Fibroblast of skin of scalp (primary cell): ENCODE data around the gene CLEC10A.
"Not testable (repeated sequence)": the region's sequence is repeated elsewhere in the genome, so short reads cannot be mapped to it uniquely, and the experiment has no call there.

Source experiments
- DNase-seq: peaks from one replicate; pipeline ENCODE4 v3.0.0-alpha.2; 2013

Gene CLEC10A

DNA sequence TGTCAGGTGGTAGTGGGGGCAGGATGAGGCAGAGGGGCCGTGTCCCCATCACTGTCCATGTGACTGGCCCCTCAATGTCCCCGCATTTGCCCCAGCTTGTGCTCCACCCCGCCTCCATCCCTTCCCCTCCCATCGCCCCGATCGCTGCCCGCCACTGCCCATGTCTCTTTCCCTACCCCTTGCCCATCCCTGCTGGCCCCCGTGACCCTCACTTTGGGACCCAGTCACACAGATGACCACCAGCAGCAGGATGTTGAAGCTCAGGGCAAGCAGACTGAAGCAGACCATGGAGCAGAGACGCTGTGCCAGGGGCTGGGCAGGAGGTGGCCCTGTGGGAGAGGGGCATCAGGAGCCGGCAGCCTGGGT is 28.5 kb upstream of the CLEC10A start:
- no peak for DNase-seq

DNA sequence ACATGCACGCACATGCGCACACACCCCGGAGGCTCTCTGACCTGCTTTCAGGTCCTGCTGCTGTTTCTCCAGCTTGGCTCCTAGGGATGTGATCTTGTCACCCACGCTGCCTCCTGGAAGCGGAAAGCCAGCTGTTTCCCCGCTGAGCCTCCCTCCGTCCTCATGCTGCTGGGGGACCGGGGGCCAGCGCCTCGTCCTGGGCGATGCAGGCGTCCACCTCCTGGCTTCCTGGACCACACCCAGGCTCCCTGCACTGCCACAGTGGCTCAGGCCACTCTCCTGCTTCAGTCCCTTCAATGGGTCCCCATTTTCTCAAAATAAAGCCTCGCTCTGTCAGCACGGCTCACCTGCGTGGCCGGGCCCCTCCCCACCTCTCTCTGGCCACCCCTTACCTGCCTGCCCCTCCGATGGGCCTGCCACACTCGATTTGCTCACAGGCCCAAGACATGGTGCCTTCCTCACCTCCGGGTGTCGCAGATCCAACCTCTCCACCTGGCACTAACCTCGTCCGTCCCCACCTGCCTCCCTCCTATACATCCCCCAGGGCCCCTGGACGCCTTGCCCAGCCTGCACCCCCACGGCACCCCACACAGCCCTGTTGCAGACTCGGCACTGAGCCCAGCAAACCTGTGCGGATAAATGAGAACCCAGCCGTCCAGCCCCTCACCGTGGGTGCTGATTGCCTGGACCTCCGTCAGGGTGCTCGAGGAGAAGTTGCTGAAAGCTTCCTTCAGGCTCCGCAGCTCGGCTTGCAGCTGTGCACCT is 27.9 kb upstream of the CLEC10A start:
- no peak for DNase-seq

DNA sequence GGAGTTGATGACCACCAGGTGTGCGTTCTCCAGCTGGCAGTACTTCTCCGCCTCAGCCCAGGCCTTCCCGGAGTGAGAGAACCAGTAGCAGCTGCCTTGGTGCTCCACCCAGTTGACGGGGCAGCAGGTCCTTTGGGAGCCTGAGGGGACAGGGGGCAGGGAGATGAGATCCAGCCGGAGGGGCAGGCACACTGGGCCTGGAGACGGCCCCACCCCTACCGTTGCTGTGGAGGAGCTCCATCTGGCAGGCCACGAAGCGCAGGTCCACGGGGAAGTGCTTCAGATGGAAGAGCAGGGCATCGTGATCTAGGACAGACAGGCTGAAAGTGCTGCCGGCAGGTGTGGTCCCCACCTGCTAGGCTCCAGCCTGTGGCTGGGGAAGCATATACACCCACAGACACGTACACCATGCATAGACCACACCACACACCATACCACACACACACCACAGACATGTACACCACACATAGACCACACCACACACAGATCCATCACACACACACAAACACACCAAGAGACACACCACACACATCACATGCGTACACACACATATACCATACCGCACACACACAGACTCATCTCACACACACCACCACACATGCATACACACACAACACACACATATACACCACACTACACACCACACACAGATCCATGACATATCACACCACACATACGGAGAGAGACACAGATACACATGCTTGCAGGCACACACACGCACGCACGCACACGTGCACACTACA is 27.1 kb upstream of the CLEC10A start:
- DNase-seq: no peak

DNA sequence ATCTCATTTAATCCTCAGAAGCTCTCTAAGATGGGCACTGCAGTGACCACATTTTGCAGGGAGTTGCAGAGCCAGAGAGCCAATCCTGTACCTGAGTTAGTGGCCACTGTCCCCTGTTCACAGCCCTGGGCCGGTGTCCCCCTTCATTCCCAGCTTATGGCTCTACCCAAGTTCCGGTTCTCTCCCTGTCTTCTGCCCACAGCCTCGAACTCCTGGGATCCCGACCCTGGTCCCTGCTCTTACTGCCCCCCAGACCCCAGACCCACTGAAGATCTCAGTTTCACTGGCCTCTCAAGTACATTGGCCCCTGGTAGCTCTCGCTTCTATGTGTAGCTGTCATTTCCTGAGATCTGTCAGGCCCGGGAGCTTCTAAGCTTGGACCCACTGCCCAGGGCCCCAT is 22.4 kb upstream of the CLEC10A start:
- no peak for DNase-seq

DNA sequence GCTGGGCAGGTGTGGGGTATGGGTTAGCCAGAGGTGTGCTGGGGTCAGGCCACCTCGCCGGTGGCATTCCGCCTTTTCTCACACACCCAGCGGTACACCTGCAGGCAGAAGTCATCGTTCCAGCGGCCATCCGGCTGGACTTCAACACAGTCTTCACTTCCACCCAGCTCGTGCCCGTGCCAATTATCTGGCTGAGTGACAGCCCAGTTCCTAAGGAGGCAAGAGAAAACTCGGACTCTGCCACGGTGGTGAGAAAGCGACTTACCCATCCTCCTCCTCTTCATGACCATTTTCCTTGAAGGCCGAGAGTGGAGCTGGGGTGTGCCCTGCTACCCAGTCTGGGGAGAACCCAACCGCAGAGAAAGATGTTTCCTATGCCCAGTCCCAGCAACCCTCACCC is 21.5 kb upstream of the CLEC10A start:
- DNase-seq: no peak

DNA sequence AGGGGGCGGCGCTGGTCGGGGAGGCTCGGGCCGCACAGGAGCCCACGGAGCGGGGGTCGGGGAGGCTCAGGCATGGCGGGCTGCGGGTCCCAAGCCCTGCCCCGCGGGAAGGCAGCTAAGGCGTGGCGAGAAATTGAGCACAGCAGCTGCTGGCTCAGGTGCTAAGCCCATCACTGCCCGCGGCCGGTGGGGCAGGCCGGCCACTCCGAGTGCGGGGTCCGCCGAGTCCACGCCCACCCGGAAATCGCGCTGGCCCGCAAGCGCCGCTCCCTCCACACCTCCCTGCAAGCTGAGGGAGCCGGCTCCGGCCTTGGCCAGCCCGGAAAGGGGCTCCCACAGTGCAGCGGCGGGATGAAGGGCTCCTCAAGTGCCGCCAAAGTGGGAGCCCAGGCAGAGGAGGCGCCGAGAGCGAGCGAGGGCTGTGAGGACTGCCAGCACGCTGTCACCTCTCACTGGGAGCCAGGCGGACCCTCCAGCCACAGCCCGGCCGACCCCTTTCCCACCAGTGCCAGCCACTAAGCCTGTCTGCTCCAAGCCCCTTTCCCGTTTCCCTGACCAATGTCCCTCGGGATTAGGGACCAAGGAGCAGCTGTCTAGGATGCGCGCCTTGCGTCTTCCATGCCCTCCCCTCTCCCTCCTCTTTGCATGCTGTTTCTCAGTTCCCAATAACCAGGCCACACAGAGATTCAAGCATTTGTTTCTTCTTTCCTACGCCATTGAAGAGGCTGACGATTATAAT is 20.8 kb upstream of the CLEC10A start:
- not testable (repeated sequence) for DNase-seq

DNA sequence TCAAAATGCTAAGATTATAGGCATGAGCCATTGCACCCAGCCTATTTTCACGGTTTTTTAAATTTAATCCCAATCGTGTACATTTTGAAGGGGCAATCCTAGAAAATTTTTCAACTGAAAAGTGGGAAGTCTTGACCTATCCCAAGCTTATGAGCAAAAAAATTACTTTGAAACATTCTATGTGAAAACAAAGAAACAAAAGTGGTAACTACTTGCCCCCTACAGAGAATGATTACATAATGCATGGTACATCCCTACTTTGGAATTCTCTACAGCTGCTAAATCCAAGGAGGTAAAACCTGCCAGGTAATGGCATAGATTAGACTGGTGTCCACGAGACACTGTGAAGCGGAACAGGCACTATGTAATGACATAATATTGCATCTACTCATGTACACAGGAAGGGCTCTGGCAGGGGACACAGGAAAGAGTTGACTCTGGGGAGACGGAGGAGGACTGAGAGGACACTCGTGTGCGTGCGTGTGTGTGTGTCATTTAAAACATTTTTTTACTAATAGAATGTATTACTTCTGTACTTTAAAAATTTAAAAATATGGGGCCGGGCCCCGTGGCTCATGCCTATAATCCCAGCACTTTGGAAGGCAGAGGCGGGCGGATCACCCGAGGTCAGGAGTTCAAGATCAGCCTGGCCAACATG is 18.9 kb upstream of the CLEC10A start:
- no peak for DNase-seq

DNA sequence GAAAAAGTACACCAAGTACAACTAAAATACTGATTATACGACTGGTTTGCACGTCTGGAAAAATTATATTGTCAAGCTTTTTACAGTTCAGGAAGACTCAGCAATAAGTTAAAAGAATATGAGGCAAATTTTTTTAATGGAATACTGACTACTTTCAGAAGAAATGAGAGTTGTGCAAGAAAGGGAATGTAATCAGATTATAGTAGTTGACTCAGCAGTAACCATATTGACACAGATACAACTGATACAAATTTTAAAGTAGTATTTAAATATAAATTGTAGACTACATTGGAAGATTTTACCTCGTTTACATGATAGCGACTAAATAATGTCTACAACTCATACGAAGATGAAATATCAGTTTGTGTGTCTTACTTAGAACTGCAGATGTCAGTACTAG is 17.9 kb upstream of the CLEC10A start:
- DNase-seq: no peak

DNA sequence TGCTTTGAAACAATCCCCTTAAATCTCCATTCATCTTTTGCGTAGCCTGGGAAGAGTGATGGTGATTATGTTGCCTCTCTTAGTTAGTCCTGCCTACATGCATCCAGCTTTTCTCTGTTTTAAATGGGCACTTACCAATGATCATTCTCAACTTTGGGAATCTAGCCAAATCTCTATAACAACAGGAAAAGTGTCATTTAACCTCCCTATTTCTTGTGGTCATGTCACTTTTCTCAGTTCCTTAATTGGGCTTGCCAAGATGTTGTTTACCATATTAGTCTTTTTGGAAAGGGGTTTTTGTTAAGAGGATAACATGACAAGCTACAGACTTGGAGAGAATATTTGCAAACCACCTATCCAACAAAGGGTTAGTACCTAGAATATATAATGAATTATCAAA is 15.6 kb upstream of the CLEC10A start:
- no peak for DNase-seq

DNA sequence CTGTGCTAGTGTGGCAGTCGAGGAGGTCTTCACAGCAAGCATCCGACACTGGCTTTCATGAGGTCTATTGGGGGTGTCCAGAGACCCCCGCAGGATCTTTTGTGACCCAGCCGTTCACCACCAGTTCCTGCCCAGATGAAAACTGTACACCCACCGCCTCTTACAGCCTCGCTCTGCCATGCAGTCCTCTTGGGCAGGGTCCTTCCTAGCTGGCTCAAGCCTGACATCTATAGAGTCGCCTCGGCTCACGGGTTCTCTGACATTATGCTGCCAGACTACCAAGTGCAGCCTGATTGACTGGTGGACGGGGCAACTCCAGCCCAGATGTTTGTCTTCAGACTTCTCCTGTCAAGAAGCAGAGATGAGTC is 14.6 kb upstream of the CLEC10A start:
- DNase-seq: no peak

DNA sequence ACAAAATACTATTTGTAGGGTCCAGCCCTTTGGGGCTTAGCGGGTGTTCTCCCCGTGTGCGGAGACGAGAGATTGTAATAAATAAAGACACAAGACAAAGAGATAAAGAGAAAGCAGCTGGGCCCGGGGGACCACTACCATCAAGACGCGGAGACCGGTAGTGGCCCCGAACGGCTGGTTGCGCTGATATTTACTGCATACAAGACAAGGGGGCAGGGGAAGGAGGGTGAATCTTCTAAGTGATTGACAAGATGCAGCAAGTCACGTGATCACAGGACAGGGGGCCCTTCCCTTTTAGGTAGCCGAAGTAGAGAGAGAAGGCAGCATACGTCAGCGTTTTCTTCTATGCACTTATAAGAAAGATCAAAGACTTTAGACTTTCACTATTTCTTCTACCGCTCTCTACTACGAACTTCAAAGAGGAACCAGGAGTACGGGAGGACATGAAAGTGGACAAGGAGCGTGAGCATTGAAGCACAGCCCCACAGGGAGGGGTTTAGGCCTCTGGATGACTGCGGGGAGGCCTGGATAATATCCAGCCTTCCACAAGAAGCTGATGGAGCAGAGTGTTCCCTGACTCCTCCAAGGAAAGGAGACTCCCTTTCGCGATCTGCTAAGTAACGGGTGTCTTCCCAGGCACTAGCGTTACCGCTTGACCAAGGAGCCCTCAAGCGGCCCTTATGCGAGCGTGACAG is 11.4 kb upstream of the CLEC10A start:
- not testable (repeated sequence) for DNase-seq

DNA sequence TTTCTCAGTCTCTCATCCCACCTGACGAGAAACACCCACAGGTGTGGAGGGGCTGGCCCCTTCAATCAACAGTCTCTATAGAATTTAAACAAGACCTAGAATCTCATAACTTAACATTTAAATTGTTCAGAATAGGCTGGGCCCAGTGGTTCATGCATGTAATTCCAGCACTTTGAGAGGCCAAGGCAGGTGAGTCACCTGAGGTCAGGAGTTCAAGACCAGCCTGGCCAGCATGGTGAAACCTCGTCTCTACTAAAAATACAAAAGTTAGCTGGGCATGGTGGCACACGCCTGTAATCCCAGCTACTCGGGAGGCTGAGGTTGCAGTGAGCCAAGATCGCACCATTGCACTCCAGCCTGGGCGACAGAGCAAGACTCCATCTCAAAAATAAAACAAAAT is 9.5 kb upstream of the CLEC10A start:
- not testable (repeated sequence) for DNase-seq

DNA sequence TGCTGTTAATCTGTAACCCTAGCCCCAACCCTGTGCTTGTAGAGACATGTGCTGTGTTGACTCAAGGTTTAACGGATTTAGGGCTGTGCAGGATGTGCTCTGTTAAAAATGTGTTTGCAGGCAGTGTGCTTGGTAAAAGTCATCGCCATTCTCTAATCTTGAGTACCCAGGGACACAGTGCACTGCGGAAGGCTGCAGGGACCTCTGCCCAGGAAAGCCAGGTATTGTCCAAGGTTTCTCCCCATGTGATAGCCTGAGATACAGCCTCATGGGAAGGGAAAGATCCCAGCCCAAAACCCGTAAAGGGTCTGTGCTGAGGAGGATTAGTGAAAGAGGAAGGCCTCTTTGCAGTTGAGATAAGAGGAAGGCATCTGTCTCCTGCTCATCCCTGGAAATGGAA is 8.4 kb upstream of the CLEC10A start:
- not testable (repeated sequence) for DNase-seq

DNA sequence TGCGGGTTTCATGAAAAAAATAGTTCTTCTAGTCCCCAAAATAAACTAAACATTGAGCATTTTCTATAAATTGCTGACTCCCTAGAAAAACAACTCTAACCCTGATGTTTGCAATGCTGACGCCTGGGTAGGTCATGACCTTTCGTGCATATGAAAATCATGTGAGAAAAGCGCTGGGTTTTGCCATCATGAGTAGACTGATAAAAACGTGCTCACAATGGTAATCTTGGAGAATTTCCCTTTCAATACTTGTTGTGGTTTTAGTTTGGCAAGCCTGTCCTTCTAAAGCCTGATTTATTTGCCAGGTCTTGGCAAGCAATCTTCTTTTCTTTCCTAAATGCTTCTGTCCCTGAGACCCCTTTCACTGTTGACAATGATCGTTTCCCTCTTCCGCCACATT is 4.0 kb upstream of the CLEC10A start:
- DNase-seq: no peak

DNA sequence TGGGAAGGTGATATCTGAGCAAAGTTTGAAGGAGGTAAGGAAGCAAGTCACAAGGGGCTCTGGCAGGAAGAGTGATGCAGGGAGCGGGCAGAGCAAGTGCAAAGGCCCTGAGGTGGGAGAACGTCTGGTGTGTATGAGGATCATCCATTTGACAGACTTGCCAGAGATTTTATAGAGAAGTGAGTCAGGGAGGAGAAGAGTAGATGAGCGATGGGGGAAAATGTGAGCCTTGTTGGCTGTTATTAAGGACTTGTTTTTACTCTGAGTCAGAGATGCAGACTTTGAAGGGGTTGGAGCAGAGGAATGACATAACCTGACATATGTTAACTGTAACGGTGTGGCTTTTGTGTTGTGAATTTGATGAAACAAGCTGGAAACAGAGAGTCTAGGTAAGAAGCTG is 3.5 kb upstream of the CLEC10A start:
- no peak for DNase-seq

DNA sequence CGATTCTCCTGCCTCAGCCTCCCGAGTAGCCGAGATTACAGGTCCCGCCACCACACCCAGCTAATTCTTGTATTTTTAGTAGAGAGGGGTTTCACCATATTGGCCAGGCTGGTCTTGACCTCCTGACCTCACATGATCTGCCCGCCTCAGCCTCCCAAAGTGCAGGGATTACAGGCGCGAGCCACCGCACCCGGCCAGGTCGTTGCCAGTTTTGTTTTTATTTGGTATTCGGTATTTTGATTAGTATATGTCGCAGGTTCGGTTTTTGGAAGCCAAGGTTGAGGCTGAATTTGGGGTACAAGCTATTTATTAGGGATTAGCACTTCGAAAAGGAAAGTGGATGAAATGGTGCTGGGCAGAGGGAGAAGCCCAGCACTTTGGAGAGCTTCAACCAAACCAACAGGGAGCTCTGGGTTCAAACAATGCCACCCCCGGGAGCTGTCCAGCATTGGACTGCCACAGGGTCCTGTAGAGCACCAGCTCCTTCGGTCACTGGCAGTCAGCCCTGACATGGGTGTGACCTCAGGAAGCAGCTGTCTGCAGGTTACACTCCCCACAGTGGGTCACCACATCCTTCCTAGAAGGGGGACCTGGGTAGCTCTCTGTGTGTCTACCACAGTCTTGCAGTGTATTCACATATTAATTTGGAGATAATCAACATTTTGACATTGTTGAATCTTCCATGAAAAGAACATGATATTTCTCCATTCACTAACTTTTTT is 1.5 kb upstream of the CLEC10A start:
- no peak for DNase-seq

DNA sequence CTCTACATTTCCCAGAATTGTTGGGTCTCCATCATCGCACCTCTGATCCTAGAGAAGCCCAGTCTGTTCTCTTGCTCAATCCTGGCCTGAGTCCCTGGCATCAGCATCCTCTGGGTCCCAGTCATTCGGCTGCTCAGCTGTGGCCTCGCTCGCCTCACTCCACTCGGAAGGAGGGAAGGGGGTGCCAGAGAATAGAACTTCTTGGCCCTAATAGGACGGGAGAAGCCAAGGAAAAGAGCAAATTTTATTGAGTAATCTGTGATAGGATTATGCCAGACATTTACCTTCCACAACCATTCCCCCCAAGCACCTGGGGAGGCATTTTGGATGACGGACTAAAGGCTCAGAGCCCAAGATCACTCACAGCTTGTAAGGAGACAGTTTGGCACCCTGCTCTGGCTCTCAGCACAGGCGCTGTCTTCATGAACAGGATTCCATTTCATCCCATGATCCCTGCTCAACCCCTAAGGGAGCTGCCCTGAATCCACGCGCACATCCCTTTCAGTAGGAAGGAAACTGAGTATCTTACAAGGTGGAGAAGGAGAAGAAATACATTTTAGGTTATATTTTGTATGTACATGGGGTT is 498 bp upstream of the CLEC10A start:
- no peak for DNase-seq

DNA sequence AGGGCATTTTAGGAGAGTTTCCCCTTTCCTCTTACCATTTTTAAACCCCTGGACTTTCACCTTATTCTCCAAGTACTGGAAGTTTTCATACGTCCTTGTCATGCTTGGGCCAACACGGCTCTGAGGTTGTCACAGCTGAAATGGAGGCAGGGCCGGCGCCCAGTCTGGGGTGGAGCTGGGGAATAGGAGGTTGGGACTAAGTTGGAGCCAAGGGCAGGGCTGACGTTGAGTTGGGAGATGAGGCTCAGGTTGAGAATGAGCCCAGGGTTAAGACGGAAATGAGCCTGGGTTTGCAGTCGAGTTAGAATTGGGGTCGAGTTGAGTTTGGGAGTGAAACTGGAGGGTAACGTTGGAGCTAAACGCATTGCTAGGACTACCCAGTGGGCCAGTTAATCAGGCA is 1.3 kb downstream of the CLEC10A start:
- DNase-seq: no peak

DNA sequence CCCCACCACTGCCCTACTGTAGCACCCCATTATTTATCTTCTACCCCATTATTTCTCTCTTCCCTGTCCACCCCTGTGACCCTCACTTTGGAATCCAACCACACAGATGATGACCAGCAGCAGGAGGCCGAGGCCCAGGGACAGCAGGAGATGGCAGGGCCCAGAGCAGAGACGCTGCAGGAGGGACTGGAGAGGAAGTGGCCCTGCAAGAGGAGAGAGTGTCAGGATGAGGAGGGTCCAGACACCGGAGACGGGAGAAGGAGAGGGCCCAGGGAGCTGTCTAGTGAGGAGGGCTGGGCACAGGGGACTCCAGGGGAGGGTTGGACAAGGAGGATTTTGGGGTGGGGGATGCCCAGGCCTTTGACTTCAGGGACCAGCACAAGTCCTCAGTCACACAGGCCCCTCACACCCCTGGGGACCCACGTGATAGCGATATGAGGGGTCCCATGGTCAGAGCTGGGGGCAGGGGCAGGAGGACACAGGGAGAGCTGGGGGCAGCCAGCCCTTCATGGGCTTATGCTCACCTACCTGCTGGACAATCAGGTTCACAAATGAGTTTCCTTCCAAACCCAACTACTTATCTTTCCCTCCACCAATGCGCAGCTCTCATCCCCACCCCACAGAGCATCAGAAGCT is 2.0 kb downstream of the CLEC10A start:
- DNase-seq: no peak

DNA sequence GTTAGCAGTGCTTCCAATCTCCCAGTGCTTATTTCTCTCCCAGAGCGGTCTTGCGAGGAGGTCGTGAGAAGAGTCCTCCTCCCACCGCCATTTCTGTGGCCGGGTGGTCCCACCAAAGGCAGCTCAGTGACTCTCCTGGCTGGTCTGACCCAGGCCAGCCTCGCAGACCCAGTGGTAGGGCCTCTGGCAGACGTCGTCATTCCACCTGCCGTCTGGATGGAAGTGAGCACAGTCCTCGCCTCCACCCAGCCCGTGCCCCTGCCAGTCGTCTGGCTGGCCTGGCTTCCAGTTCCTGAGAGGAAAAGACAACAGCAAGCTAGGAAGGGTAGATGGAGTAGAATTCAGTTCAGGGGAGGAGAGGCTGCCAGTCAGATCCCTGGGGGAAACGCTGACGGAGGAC is 5.1 kb downstream of the CLEC10A start:
- no peak for DNase-seq

DNA sequence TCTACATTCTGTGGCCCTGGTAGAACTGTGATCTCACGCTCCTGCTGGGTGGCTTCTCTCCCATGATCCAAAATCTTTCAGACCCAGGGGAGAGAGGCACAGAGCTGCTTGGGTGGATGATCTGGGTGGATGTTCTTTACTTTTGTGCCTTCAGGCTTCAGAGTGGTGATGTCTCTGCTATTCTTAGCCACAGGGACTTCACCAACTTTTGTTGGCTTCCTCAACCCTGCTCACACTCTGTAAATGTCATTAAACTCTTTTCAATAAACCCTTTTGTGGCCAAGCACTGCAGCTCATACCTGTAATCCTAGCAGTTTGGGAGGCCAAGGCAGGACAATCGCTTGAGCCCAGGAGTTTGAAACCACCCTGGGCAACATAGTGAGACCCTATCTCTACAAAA is 7.6 kb downstream of the CLEC10A start:
- DNase-seq: no peak
